Vagina (tissue), 2 donors: ENCODE data around the gene CTBP1. TPM values are rescaled to one million over a fixed set of nuclear protein-coding genes. Genes with fewer than 3 reads are reported as not detected.

Experiments used
- DNase-seq, 2 donors: peaks; one replicate each; pipeline ENCODE4 v3.0.0-alpha.2; 2017; ENCODE audit errors: extremely low spot score in 2 of 2
- H3K27ac ChIP-seq: fragments of 200-600 bp; sonication (generic); one replicate; pipeline ENCODE4 v1.5.1; 2019
- H3K27me3 ChIP-seq: fragments of 200-600 bp; sonication (generic); one replicate; pipeline ENCODE4 v1.5.1; 2019
- H3K36me3 ChIP-seq, 2 donors: fragments of 200-600 bp; sonication (generic); one replicate each; pipeline ENCODE4 v1.5.1; 2017 to 2019
- H3K4me1 ChIP-seq: fragments of 200-600 bp; sonication (generic); one replicate; pipeline ENCODE4 v1.5.1; 2019
- H3K4me3 ChIP-seq, 2 donors: fragments of 200-600 bp; sonication (generic); 1 replicate in 1 of 2; 2 replicates in 1 of 2; pipeline ENCODE4 v1.5.1; 2016 to 2019
- H3K9me3 ChIP-seq: fragments of 200-600 bp; sonication (generic); one replicate; pipeline ENCODE4 v1.5.1; 2019
- CTCF ChIP-seq, 3 experiments: fragments of 450-650 bp in 2 of 3; fragments of 200-600 bp in 1 of 3; sonication (generic) in 1 of 3; IDR thresholded peaks; one replicate each; pipeline ENCODE4 v1.5.1; 2017 to 2019; ENCODE audit warnings: antibody characterized with exemption in 3 of 3, mild to moderate bottlenecking in 2 of 3, moderate library complexity in 2 of 3
- POLR2A ChIP-seq, 2 donors: fragments of 450-650 bp; IDR thresholded peaks; one replicate each; pipeline ENCODE4 v1.6.1; 2017; ENCODE audit warnings: antibody characterized with exemption in 2 of 2, mild to moderate bottlenecking in 2 of 2, moderate library complexity in 2 of 2
- POLR2AphosphoS5 ChIP-seq, 2 donors: sonication (generic); formaldehyde crosslinking; IDR thresholded peaks; one replicate each; pipeline ENCODE4 v1.9.0; 2017; ENCODE audit warnings: antibody characterized with exemption in 2 of 2, mild to moderate bottlenecking in 2 of 2, low read depth in 1 of 2; ENCODE audit not compliant: insufficient read depth in 1 of 2
- intact Hi-C: fragments of 100-400 bp; cut with DNase I; formaldehyde crosslinking; loops from one replicate; pipeline ENCODE4 v1.15.1; 2023
- total RNA-seq: library from RNA; depleted of rRNA; stranded (reverse); fragments of >200 nt; gene quantifications from one replicate; pipeline ENCODE4 v1.2.3, GENCODE V29; 2016

The CTBP1 gene
- 93.1 TPM for total RNA-seq

GRCh38 chr4:1248245-1249147, at the start of gene CTBP1:
TSS of gene CTBP1 (minus strand) at chr4:1249130. CDS start at chr4:1241331, 7,799 bp downstream.
- no peaks in the 10 kb centered on the region for H3K36me3 ChIP-seq
- H3K4me1 ChIP-seq = peaks cover 74% of the 10 kb centered on the region
- peak in 1 of 2 donors; percentile 86 for DNase-seq
- H3K9me3 ChIP-seq = no peaks in the 10 kb centered on the region
- TF ChIP-seq CTCF (IDR thresholded peaks at IDR 0.05) = no peak
- TF ChIP-seq POLR2A (IDR thresholded peaks at IDR 0.05) = peak in 1 of 2 donors; percentile 49
- TF ChIP-seq POLR2AphosphoS5 (IDR thresholded peaks at IDR 0.05; ENCODE audit: insufficient read depth in 1 of 2, low read depth in 1 of 2) = peak in 1 of 2 donors; percentile 71
- H3K27ac ChIP-seq = peak within 1 kb of the TSS; percentile 93
- H3K27me3 ChIP-seq = no peaks in the 10 kb centered on the region
- H3K4me3 ChIP-seq = peak within 1 kb of the TSS; percentile 89 to 92
- intact Hi-C loops = loop anchor here (1.0 to 5.0 kb wide), 3 partner anchors 41 to 99 kb away; partner anchors contain the start of gene UVSSA

GRCh38 chr4:1298461-1298860, 49.5 kb upstream of the CTBP1 start:
- H3K4me1 ChIP-seq = peaks cover 36% of the 10 kb centered on the region
- no peaks in the 10 kb centered on the region for H3K27me3 ChIP-seq
- peaks cover 0 to 26% of the 10 kb centered on the region in 2 donors for H3K36me3 ChIP-seq
- no peak overlapping the region for H3K27ac ChIP-seq
- intact Hi-C loops = no loop called here
- no peak overlapping the region for H3K4me3 ChIP-seq
- TF ChIP-seq POLR2A (IDR thresholded peaks at IDR 0.05) (no peak), POLR2AphosphoS5 (IDR thresholded peaks at IDR 0.05; ENCODE audit: insufficient read depth in 1 of 2, low read depth in 1 of 2) (no peak), CTCF (IDR thresholded peaks at IDR 0.05) (no peak)
- DNase-seq = no peak
- H3K9me3 ChIP-seq = no peaks in the 10 kb centered on the region

DNA sequence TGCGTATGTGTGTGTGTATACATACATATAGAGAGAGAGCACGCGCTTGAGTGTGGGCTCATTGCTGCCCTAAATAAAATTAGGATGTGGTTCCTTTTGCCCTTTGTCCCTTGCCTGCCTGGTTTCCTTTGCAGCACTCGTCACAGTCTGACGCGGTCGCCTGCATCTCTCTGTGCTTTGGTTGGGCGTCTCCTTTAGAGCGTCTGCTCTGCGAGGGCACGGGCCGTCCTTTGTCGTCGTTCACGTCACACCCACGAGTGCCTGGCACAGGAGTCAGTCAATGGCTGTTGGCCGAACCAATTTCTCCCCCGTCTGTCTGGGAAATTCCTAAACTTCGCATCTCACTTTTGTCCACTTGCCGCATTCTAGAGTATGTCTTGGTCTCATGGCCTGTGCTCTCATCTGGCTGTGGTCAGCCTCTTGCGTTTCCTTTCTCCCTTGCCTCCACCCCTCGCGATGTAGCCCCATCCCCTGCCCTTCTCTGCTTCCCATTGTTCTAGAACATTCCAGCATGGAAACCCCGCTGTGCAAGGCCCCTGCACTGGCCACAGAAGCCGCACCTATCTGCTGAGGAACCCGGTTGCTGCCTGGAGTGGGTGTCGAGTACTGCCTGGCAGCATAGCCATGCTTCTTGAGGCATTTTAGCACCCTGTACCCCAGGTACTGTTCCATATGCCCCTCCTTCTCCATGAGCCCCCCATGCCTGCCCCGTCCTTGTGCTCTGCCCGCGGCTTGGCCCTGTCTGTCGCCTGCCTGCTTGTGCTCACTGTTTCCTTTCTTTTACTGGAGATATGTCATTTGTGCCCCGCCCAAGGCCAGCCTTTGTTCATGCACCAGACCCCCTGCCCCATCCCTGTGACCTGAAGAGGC, 48.8 kb upstream of the CTBP1 start:
- intact Hi-C loops = no loop called here
- Histone ChIP-seq H3K27ac (no peak overlapping the region), H3K4me1 (peaks cover 44% of the 10 kb centered on the region), H3K9me3 (no peaks in the 10 kb centered on the region), H3K27me3 (no peaks in the 10 kb centered on the region), H3K4me3 (no peak overlapping the region), H3K36me3 (peaks cover 0 to 26% of the 10 kb centered on the region in 2 donors)
- TF ChIP-seq CTCF (IDR thresholded peaks at IDR 0.05) (no peak), POLR2AphosphoS5 (IDR thresholded peaks at IDR 0.05; ENCODE audit: insufficient read depth in 1 of 2, low read depth in 1 of 2) (no peak), POLR2A (IDR thresholded peaks at IDR 0.05) (no peak)
- no peak for DNase-seq

DNA sequence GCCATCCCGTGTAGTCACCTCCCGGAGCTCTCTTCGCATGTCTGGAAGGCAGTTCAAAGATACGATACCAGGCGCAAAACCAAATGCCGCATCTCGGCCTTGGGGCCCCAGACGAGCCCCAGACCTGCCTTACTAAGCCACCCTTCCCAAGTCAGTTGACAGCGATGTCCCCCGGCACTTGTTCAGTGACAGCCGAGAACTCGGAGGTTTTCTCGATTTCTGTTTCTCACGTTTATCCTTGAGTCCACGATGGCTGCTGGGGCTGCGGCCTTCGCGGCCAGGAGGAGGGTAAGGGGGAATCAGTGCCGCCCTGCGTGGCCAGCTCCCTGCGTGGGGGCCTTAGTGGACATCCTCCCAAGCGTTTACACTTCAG, 48.1 kb upstream of the CTBP1 start:
- Histone ChIP-seq H3K4me1 (peaks cover 51% of the 10 kb centered on the region), H3K4me3 (no peak overlapping the region), H3K36me3 (peaks cover 0 to 26% of the 10 kb centered on the region in 2 donors), H3K27me3 (no peaks in the 10 kb centered on the region), H3K9me3 (no peaks in the 10 kb centered on the region), H3K27ac (no peak overlapping the region)
- no peak for DNase-seq
- intact Hi-C loops = no loop called here
- TF ChIP-seq POLR2AphosphoS5 (IDR thresholded peaks at IDR 0.05; ENCODE audit: insufficient read depth in 1 of 2, low read depth in 1 of 2) (no peak), POLR2A (IDR thresholded peaks at IDR 0.05) (no peak), CTCF (IDR thresholded peaks at IDR 0.05) (no peak)
